GM18526 (cell line): ENCODE results near the gene GRID1.

Experiments used
- POLR2A ChIP-seq: IDR thresholded peaks from 3 replicates; pipeline ENCODE4 v1.6.1; 2011; ENCODE audit not compliant: insufficient read length; ENCODE audit errors: extremely low read depth

GRID1 gene

GRCh38 chr10:86365346-86366032, 1.1 kb downstream of the GRID1 start:
- no peak for TF ChIP-seq POLR2A

- TF ChIP-seq POLR2A, result no peak
These were observed 1.9 kb downstream of the GRID1 start for GRCh38 chr10:86364491-86365345.

- no peak for TF ChIP-seq POLR2A
These were observed 2.6 kb downstream of the GRID1 start for GRCh38 chr10:86363833-86364490.

- TF ChIP-seq POLR2A, result no peak
These were observed 3.3 kb downstream of the GRID1 start for GRCh38 chr10:86363184-86363832.

GRCh38 chr10:86362586-86363183, 3.9 kb downstream of the GRID1 start:
- no peak for TF ChIP-seq POLR2A

- TF ChIP-seq POLR2A, result no peak
These were observed 4.5 kb downstream of the GRID1 start for GRCh38 chr10:86362129-86362527.

- TF ChIP-seq POLR2A, result no peak
These were observed 5.2 kb downstream of the GRID1 start for GRCh38 chr10:86361156-86362128.

GRCh38 chr10:86360657-86361056, 5.9 kb downstream of the GRID1 start:
- no peak for TF ChIP-seq POLR2A

- no peak for TF ChIP-seq POLR2A
These were observed 6.6 kb downstream of the GRID1 start for GRCh38 chr10:86359954-86360353.

GRCh38 chr10:86359111-86359510, 7.5 kb downstream of the GRID1 start:
- no peak for TF ChIP-seq POLR2A

- no peak for TF ChIP-seq POLR2A
These were observed 8.9 kb downstream of the GRID1 start for GRCh38 chr10:86357676-86358075.

GRCh38 chr10:86357041-86357440, 9.6 kb downstream of the GRID1 start:
- TF ChIP-seq POLR2A, result no peak

- no peak for TF ChIP-seq POLR2A
These were observed 10.3 kb downstream of the GRID1 start for GRCh38 chr10:86356296-86356695.

- TF ChIP-seq POLR2A, result no peak
These were observed 11.0 kb downstream of the GRID1 start for GRCh38 chr10:86355571-86356038.
